Measurements from ENCODE around the gene HIF3A.

DNA sequence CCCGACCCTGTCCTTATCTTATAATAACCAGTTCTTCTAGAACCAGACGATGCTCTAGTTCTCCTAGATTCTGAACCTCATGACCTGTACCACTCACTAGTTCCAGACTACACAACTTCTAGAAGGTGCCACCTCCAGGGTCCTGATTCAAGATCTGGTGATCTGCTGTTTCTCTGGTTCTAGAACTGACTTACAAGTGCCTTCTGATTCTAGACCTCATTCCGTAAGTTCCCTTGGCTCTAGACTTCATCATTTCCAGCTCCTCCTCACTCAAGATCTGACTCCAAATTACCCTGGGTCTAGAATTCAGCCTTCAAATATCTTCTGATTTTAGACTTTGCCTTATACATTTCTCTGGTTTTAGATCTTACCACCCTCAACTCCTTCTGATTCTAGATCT is 45.1 kb downstream of the HIF3A start:
- TF ChIP-seq, protein P1, sequence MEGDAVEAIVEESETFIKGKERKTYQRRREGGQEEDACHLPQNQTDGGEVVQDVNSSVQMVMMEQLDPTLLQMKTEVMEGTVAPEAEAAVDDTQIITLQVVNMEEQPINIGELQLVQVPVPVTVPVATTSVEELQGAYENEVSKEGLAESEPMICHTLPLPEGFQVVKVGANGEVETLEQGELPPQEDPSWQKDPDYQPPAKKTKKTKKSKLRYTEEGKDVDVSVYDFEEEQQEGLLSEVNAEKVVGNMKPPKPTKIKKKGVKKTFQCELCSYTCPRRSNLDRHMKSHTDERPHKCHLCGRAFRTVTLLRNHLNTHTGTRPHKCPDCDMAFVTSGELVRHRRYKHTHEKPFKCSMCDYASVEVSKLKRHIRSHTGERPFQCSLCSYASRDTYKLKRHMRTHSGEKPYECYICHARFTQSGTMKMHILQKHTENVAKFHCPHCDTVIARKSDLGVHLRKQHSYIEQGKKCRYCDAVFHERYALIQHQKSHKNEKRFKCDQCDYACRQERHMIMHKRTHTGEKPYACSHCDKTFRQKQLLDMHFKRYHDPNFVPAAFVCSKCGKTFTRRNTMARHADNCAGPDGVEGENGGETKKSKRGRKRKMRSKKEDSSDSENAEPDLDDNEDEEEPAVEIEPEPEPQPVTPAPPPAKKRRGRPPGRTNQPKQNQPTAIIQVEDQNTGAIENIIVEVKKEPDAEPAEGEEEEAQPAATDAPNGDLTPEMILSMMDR (IDR thresholded peaks at IDR 0.05), result no peak
- no peak for TF ChIP-seq EZH2 (IDR thresholded peaks at IDR 0.05)

Data from neural progenitor cell (in vitro differentiated cells).